Measurements from ENCODE around the gene DNAH3. TPM values are rescaled to one million over a fixed set of nuclear protein-coding genes. Genes with fewer than 3 reads are reported as not detected.

The DNAH3 gene
- total and polyA plus RNA-seq, 2 of the 8 experiments (the other 6 are each of a cell fraction or from before 2014, with no cell fraction given), result 0.57 to 0.71 TPM

DNA sequence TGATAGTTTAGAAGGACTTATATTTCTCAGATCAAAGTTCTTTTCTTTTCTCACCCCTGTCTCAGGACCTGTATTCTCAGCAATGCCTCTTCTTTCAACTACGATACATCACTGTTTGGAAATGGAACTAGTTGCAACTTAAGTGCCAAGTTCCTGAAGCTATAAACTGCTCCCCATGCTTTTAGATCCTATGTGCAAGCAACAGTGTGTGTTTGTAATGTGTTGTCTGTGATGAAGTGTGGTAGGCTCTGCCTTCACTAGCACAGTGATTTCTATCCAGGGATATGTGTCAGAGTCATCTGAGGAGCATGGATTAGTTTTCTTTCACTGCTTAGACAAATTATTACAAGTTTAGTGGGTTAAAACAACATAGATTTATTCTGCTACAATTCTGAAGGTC lies 42.3 kb upstream of the DNAH3 start:
- Histone ChIP-seq H2AK5ac (ENCODE audit: low read depth, low read length) (no peak overlapping the region), H3K23me2 (ENCODE audit: low read depth, low read length) (no peaks in the 10 kb centered on the region), H2BK12ac (ENCODE audit: low read depth, low read length) (no peak overlapping the region), H3K9ac (replicated peaks in 1 of 4; ENCODE audit: extremely low read depth in 1 of 4, low read depth in 3 of 4, low read length in 3 of 4) (no peak overlapping the region), H2BK120ac (replicated peaks; ENCODE audit: low read depth, low read length) (no peak overlapping the region), H3K14ac (ENCODE audit: insufficient read length) (no peak overlapping the region), H3K4ac (replicated peaks; ENCODE audit: insufficient read length, low read depth, low read length) (no peak overlapping the region), H3K79me2 (ENCODE audit: control insufficient read depth in 1 of 2, insufficient read depth in 2 of 2, low read length in 2 of 2) (no peaks in the 10 kb centered on the region), H2BK20ac (ENCODE audit: low read length) (no peak overlapping the region), H3K56ac (replicated peaks; ENCODE audit: insufficient read length, low read depth, low read length) (no peak overlapping the region), H3K79me1 (ENCODE audit: low read depth, low read length) (no peaks in the 10 kb centered on the region), H3K18ac (ENCODE audit: extremely low read depth, low read length) (no peak overlapping the region), H3K27ac (ENCODE audit: low read depth, low read length) (no peak overlapping the region), H3K4me3 (ENCODE audit: extremely low read depth in 1 of 4, insufficient read depth in 2 of 4, low read depth in 3 of 4, low read length in 4 of 4) (no peak overlapping the region), H2BK15ac (ENCODE audit: low read length) (no peak overlapping the region), H4K20me1 (replicated peaks in 1 of 2; ENCODE audit: control insufficient read depth in 1 of 2, insufficient read depth in 2 of 2, low read length in 2 of 2) (peaks cover 0 to 1% of the 10 kb centered on the region in 2 experiments), H3K9me3 (ENCODE audit: insufficient read depth in 2 of 2, low read depth in 1 of 2, low read length in 1 of 2) (no peaks in the 10 kb centered on the region), H4K91ac (replicated peaks; ENCODE audit: insufficient read length, low read length) (no peak overlapping the region), H2AFZ (ENCODE audit: low read length) (no peak overlapping the region), H3K36me3 (ENCODE audit: control insufficient read depth in 2 of 4, insufficient read depth in 4 of 4, low read length in 3 of 4) (no peaks in the 10 kb centered on the region), H3K4me1 (replicated peaks in 1 of 4; ENCODE audit: control insufficient read depth in 3 of 4, insufficient read depth in 4 of 4, low read length in 3 of 4) (no peaks in the 10 kb centered on the region), H4K8ac (ENCODE audit: extremely low read depth, insufficient read depth, low read length) (no peak overlapping the region), H2BK5ac (ENCODE audit: low read depth, low read length) (no peak overlapping the region), H3K4me2 (ENCODE audit: insufficient read depth in 1 of 2, low read depth in 2 of 2, low read length in 2 of 2) (no peak overlapping the region), H4K5ac (ENCODE audit: insufficient read length, low read depth, low read length) (no peak overlapping the region), H3K27me3 (replicated peaks in 1 of 4; ENCODE audit: control insufficient read depth in 3 of 4, extremely low read depth in 1 of 4, insufficient read depth in 3 of 4, low read length in 3 of 4) (peaks cover 0 to 2% (median 0%) of the 10 kb centered on the region in 4 experiments; a peak in 2 of 7 replicates), H3K23ac (ENCODE audit: insufficient read length) (no peak overlapping the region)
- no peak for FAIRE-seq
- TF ChIP-seq ATF3 (IDR thresholded peaks at IDR 0.05; ENCODE audit: insufficient read depth, low read depth, low read length) (no peak), CBX5 (IDR thresholded peaks at IDR 0.05; ENCODE audit: low read depth, low read length) (no peak), SP4 (IDR thresholded peaks at IDR 0.05; ENCODE audit: low read length) (no peak), SIRT6 (IDR thresholded peaks at IDR 0.05; ENCODE audit: low read length) (no peak), RNF2 (IDR thresholded peaks at IDR 0.05; ENCODE audit: borderline replicate concordance, low read depth, low read length, missing control alignments, poor library complexity, severe bottlenecking) (no peak), TEAD4 (IDR thresholded peaks at IDR 0.05; ENCODE audit: low read depth, low read length) (no peak), EZH2 (IDR thresholded peaks at IDR 0.05; ENCODE audit: low read depth, low read length, severe bottlenecking) (no peak), CREB1 (IDR thresholded peaks at IDR 0.05) (no peak), RBBP5 (IDR thresholded peaks at IDR 0.05; ENCODE audit: borderline replicate concordance, low read depth, low read length) (no peak), HDAC2 (IDR thresholded peaks at IDR 0.05; ENCODE audit: borderline replicate concordance in 1 of 2, low read depth in 2 of 2, low read length in 2 of 2) (no peak)
- DNase-seq (ENCODE audit: low read depth in 1 of 2, low spot score in 2 of 2), result no peak
- 79% methylated on average over 1 of the region's 1 CpG; no CpG with 5 or more reads in 1 of the 2 experiments for WGBS, 2 experiments (ENCODE audit: extremely low coverage in 1 of 2, insufficient coverage in 1 of 2, insufficient read length in 1 of 2, insufficient replicate concordance in 2 of 2, low coverage in 1 of 2, low lambda C conversion rate in 2 of 2, missing lambda C conversion rate in 1 of 2)
- ChIA-PET POLR2A (ENCODE audit: partially characterized antibody) (no interaction called here), CTCF (ENCODE audit: partially characterized antibody) (interaction anchor here (1.0 to 6.6 kb wide), 3 partner anchors 8 to 109 kb away, joined by 4 to 65 read pairs (median 57); partner anchors contain the start of gene CRYM)

Measured in H1 (cell line).